ENCODE results near the gene ABCC6. TPM values are rescaled to one million over a fixed set of nuclear protein-coding genes. Genes with fewer than 3 reads are reported as not detected.

Gene ABCC6
- total and polyA plus RNA-seq, 2 of the 4 experiments (the other 2 are of a cell fraction), result 0.36 to 1.3 TPM

DNA sequence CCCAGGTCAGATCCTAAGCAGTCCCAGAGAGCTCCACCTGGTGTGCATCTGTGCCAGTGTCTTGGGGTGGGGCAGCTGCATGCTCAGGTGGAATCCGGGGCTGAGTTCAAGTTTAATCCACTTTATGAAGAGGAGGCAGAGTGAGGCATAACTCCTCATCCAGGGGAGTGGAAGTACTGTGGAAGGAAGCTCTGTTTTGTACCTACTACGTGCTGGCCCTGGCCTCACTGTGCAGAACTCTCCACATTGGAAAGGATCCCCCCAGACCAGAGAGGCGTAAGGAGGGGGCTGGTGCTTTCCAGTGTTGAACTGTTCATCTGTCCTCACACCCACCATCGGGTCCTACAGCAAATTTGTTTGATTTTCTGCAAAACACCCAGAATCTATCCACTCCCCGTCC lies 78.0 kb downstream of the ABCC6 start:
- no peak overlapping the region for H3K4ac ChIP-seq (ENCODE audit: low read depth, low read length)
- H4K91ac ChIP-seq (ENCODE audit: insufficient read depth, low read depth, low read length), result no peak overlapping the region
- ATAC-seq (ENCODE audit: low read depth) (no peak), DNase-seq (no peak)
- peaks cover 3% of the 10 kb centered on the region for H3K4me1 ChIP-seq (ENCODE audit: control insufficient read depth, insufficient read depth, low read length)
- in situ Hi-C loops (cut with MboI; ENCODE audit: low sequenced_read_pairs), result no loop called here
- intact Hi-C loops (cut with micrococcal nuclease), result no loop called here
- H3K56ac ChIP-seq (ENCODE audit: extremely low read depth, insufficient read depth, low read length), result no peak overlapping the region
- ChIA-PET CTCF (no interaction called here), POLR2A (ENCODE audit: unreplicated experiment) (no interaction called here)
- H2AK5ac ChIP-seq (ENCODE audit: low read depth, low read length), result no peak overlapping the region
- BruUV-seq (replicated peaks), result no TSS peak
- TF ChIP-seq MAFK (IDR thresholded peaks at IDR 0.05; ENCODE audit: low read depth, low read length) (no peak), MXI1 (IDR thresholded peaks at IDR 0.05; ENCODE audit: borderline replicate concordance, low read depth, low read length) (no peak), CEBPB (IDR thresholded peaks at IDR 0.05; ENCODE audit: low read depth, low read length) (no peak)
- TF ChIP-seq, protein P1, sequence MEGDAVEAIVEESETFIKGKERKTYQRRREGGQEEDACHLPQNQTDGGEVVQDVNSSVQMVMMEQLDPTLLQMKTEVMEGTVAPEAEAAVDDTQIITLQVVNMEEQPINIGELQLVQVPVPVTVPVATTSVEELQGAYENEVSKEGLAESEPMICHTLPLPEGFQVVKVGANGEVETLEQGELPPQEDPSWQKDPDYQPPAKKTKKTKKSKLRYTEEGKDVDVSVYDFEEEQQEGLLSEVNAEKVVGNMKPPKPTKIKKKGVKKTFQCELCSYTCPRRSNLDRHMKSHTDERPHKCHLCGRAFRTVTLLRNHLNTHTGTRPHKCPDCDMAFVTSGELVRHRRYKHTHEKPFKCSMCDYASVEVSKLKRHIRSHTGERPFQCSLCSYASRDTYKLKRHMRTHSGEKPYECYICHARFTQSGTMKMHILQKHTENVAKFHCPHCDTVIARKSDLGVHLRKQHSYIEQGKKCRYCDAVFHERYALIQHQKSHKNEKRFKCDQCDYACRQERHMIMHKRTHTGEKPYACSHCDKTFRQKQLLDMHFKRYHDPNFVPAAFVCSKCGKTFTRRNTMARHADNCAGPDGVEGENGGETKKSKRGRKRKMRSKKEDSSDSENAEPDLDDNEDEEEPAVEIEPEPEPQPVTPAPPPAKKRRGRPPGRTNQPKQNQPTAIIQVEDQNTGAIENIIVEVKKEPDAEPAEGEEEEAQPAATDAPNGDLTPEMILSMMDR (conservative IDR thresholded peaks at IDR 0.05; ENCODE audit: low read depth, low read length), result no peak
- H2AK9ac ChIP-seq (replicated peaks; ENCODE audit: low read depth, low read length, poor library complexity), result no peak overlapping the region
- H3K4me3 ChIP-seq (ENCODE audit: insufficient read depth, low read depth, low read length), result no peak overlapping the region
- no peak overlapping the region for H3K4me2 ChIP-seq (ENCODE audit: low read depth, low read length)
- H2BK20ac ChIP-seq (ENCODE audit: low read depth, low read length), result no peak overlapping the region
- H3K14ac ChIP-seq (replicated peaks; ENCODE audit: low read depth, low read length), result no peak overlapping the region
- dilution Hi-C loops (cut with HindIII; ENCODE audit: low sequenced_read_pairs, unreplicated experiment), result no loop called here
- no peak overlapping the region for H3K18ac ChIP-seq (ENCODE audit: low read depth, low read length)
- no peak overlapping the region for H3K9ac ChIP-seq (ENCODE audit: low read depth, low read length)
- H4K20me1 ChIP-seq (ENCODE audit: insufficient read depth, low read length), result peaks cover 61% of the 10 kb centered on the region
- H3K9me1 ChIP-seq (ENCODE audit: insufficient read depth, low read length), result peaks cover 18% of the 10 kb centered on the region
- no peak overlapping the region for H4K5ac ChIP-seq (ENCODE audit: low read depth, low read length)
- WGBS, 2 experiments (ENCODE audit: extremely low coverage in 2 of 2, insufficient read length in 1 of 2), result 94% methylated on average over 2 of the region's 5 CpGs; no CpG with 5 or more reads in 1 of the 2 experiments
- H3K9me3 ChIP-seq (ENCODE audit: control insufficient read depth, insufficient read depth, low read length), result no peaks in the 10 kb centered on the region
- H3K27ac ChIP-seq (ENCODE audit: insufficient read depth, low read length), result no peak overlapping the region
- H3K23ac ChIP-seq (ENCODE audit: low read depth, low read length), result no peak overlapping the region
- H2BK5ac ChIP-seq (ENCODE audit: low read depth, low read length, poor library complexity, severe bottlenecking), result no peak overlapping the region
- no peaks in the 10 kb centered on the region for H3K27me3 ChIP-seq (ENCODE audit: control insufficient read depth, insufficient read depth, low read length)
- no peak overlapping the region for H2AFZ ChIP-seq (replicated peaks; ENCODE audit: low read length, poor library complexity)
- peaks cover 70% of the 10 kb centered on the region for H3K36me3 ChIP-seq (ENCODE audit: control insufficient read depth, insufficient read depth, low read length)
- H3K79me1 ChIP-seq (ENCODE audit: low read depth in 1 of 2, low read length in 2 of 2), result peaks cover 5 to 48% of the 10 kb centered on the region in 2 experiments
- H4K8ac ChIP-seq (ENCODE audit: low read depth in 2 of 2, low read length in 2 of 2), result no peak overlapping the region
- no peak overlapping the region for H2BK15ac ChIP-seq (ENCODE audit: low read depth, low read length)
- H2BK120ac ChIP-seq (ENCODE audit: low read depth, low read length), result no peak overlapping the region

Measured in IMR-90 (cell line).